ENCODE measurements around the gene ANTXR1.
A peak's percentile ranks its signal among the peaks of the same experiment; 100 is the strongest.
"Not testable (repeated sequence)": the region's sequence is repeated elsewhere in the genome, so short reads cannot be mapped to it uniquely, and the experiment has no call there.

ANTXR1 gene

GRCh38 chr2:69214898-69215297 lies 201.9 kb downstream of the ANTXR1 start:
- no peak for DNase-seq

GRCh38 chr2:69216535-69217332 lies 203.8 kb downstream of the ANTXR1 start:
- no peak for DNase-seq

GRCh38 chr2:69217333-69218080 lies 204.5 kb downstream of the ANTXR1 start:
- DNase-seq: peak; percentile 52

- DNase-seq: no peak
These were observed 208.5 kb downstream of the ANTXR1 start for GRCh38 chr2:69221512-69221911.

GRCh38 chr2:69221960-69222751 lies 209.2 kb downstream of the ANTXR1 start:
- DNase-seq: no peak

- peak; percentile 50 for DNase-seq
These were observed 210.1 kb downstream of the ANTXR1 start for GRCh38 chr2:69222953-69223658.

GRCh38 chr2:69223759-69224511 lies 211.0 kb downstream of the ANTXR1 start:
- peak; percentile 68 for DNase-seq

GRCh38 chr2:69224512-69224837 lies 211.5 kb downstream of the ANTXR1 start:
- DNase-seq: no peak

- no peak for DNase-seq
These were observed 213.0 kb downstream of the ANTXR1 start for GRCh38 chr2:69225933-69226332.

- DNase-seq: no peak
These were observed 213.9 kb downstream of the ANTXR1 start for GRCh38 chr2:69226903-69227302.

GRCh38 chr2:69227716-69228115 lies 214.7 kb downstream of the ANTXR1 start:
- DNase-seq: no peak

GRCh38 chr2:69230946-69231345 lies 218.0 kb downstream of the ANTXR1 start:
- not testable (repeated sequence) for DNase-seq

GRCh38 chr2:69231612-69232277 lies 218.8 kb downstream of the ANTXR1 start:
- DNase-seq: no peak

- not testable (repeated sequence) for DNase-seq
These were observed 222.9 kb downstream of the ANTXR1 start for GRCh38 chr2:69235835-69236234.

GRCh38 chr2:69237070-69237670 lies 224.2 kb downstream of the ANTXR1 start:
- DNase-seq: no peak

- DNase-seq: no peak
These were observed 225.6 kb downstream of the ANTXR1 start for GRCh38 chr2:69238449-69239031.

- DNase-seq: peak; percentile 72
These were observed 228.1 kb downstream of the ANTXR1 start for GRCh38 chr2:69241093-69241492.

- peak; percentile 47 for DNase-seq
These were observed 228.9 kb downstream of the ANTXR1 start for GRCh38 chr2:69241664-69242514.

- peak; percentile 28 for DNase-seq
These were observed 229.7 kb downstream of the ANTXR1 start for GRCh38 chr2:69242651-69243051.

GRCh38 chr2:69243652-69244051 lies 230.7 kb downstream of the ANTXR1 start:
- no peak for DNase-seq
